Measurements from ENCODE around the gene MPIG6B.
A peak's percentile ranks its signal among the peaks of the same experiment; 100 is the strongest.

Gene MPIG6B

DNA sequence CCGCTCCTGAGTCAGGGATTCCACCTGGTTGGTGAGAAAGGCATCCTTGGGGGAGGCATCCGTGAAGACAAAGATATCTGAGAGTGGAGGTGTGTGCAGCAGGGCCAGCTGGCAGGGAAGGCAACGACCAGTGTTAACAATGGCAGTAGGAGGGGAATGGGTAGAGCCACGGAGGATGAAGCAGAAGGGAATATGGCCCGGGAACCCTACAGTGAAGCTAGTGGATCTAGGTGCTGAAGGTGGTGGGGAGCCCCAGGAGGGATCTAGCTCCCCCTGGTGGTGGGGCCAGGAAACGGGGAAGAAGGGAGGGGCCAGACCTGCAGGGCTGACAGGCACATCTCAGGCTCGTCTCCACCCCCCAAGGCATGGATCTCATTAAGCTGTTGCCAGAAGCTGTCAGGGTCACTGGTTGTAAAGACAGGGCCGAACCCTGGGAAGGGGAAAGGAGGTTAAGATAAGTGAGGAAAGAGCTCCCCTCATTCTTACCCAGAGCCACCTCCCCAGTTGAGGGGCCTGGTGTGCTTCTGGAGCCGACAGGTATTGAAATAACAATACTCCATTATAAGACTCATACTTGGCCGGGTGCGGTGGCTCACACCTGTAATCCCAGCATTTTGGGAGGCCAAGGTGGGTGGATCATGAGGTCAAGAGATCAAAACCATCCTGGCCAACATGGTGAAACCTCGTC, 46.7 kb downstream of the MPIG6B start:
- peak; percentile 83 to 84 for DNase-seq

DNA sequence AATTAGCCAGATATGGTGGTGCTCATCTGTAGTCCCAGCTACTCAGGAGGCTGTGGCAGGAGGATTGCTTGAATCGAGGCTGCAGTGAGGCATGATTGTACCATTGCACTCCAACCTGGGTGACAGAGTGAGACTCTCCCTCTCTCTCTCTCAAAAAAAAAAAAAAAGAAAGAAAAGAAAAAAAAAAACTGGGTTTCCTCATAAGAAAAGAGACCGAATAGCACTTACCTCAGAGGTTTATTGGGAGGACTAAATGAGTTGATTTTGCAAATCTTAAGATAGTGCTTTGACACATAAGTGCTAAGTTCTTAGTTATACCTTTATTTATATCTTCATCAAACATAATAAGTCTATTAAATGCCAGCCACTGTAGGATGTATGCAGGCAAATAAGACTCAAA, 47.7 kb downstream of the MPIG6B start:
- no peak for DNase-seq

DNA sequence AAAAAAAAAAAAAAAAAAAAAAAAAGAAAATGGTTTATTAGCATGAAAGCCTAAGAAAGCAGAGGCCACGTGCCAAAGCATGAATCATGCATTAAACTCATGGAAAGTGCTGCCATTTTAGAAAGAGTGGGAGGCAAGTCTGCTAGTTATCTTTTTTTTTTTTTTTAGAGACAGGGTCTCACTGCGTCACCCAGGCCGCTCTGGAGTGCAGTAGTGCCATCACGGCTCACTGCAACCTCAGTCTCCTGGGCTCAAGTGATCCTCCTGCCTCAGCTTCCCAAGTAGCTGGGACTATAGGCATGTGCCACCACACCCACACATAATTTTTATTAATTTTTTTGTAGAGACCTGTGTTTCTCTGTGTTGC, 48.8 kb downstream of the MPIG6B start:
- no peak for DNase-seq

DNA sequence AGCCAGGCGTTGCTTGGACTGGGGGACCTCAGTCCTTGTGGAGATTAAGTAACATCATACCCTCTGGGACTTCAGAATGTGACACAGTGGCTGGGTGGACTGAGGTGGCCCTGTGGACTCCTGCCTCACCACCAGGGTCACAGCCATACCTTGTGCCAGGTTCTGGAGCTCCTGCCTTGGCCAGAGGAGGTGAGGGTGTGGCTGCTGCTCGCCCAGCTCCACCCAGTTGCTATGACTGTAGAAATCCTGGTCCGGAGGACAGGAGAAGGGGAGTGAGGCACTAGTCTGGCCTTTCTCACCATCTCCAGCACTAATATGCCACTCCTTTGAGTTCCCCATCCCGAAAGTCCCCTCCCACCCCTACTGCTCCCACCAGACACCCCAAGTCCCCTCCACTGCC, 52.0 kb downstream of the MPIG6B start:
- no peak for DNase-seq

DNA sequence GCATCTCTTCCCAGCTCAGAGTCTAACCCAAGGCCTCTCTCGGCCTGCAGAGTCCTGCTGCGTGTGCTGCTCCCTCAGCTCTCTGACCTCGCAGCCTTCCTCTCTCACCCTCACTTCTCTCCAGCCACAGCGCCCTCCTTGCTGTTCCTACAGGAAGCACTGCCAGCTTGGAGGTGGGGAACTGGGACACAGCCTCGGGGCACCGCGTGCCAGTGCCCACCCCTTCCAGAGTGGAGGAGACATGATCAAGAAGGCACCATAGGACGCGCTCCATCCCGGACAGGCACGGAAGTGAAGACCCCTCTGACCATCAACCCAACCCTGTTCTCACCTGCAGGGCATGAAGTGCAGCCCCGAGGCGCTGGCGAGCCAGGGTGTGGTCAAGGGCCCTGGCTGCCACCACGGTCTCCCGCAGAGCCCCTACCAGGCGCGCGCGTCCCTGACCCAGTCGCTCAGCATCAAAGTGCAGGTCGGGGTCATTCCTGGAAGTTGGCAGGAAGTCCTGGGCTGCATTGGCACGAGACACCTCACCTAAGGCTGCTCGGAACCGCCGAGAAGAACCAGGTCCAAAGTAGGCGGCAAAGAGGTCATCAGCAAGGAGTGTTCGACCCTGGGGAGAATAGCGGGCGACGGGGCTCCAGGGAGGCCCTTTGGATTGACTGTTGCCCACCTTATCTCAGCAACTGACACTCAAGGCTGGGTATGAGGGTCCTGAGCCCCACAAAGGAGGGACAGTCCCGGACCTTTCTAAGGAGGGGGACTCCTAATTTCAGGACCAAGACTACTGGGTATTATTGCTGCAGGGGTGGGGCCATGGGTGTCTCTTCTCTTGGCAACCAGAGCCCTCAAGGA, 52.7 kb downstream of the MPIG6B start:
- DNase-seq = no peak
